SU-DHL-6 (cell line): ENCODE results near the gene DAZL.

Experiments used
- H2AFZ ChIP-seq: fragments of 200-600 bp; sonication (generic); 2 replicates; pipeline ENCODE4 v1.6.1; 2014; ENCODE audit warnings: low read depth, mild to moderate bottlenecking, moderate library complexity, mixed read lengths, antibody characterized with exemption, low read length; ENCODE audit not compliant: severe bottlenecking
- H3F3A ChIP-seq: fragments of 200-600 bp; shearing (Covaris generic); 2 replicates; pipeline ENCODE4 v1.6.0; 2016; ENCODE audit warnings: antibody characterized with exemption, mild to moderate bottlenecking; ENCODE audit not compliant: insufficient read depth
- H3K27ac ChIP-seq: fragments of 200-600 bp; sonication (generic); 2 replicates; pipeline ENCODE4 v1.5.1; 2016; ENCODE audit warnings: low read depth, mild to moderate bottlenecking, low read length, moderate library complexity, mixed read lengths
- H3K27me3 ChIP-seq: fragments of 200-600 bp; sonication (generic), shearing (Covaris generic); 2 replicates; pipeline ENCODE4 v1.6.0; 2014; ENCODE audit warnings: mild to moderate bottlenecking, low read length
- H3K36me3 ChIP-seq: fragments of 200-600 bp; sonication (generic); 2 replicates; pipeline ENCODE4 v1.6.1; 2014; ENCODE audit warnings: mild to moderate bottlenecking, low read length, mixed read lengths
- H3K4me2 ChIP-seq: fragments of 300-600, 200-600 bp; shearing (Covaris generic), sonication (generic); 2 replicates; pipeline ENCODE4 v1.6.0; 2014; ENCODE audit warnings: low read length, low read depth, mild to moderate bottlenecking; ENCODE audit not compliant: poor library complexity, severe bottlenecking
- H3K4me3 ChIP-seq: fragments of 200-600 bp; sonication (generic); 2 replicates; pipeline ENCODE4 v1.5.1; 2014; ENCODE audit warnings: antibody characterized with exemption, low read length, mild to moderate bottlenecking, mixed read lengths; ENCODE audit not compliant: insufficient read depth, poor library complexity, severe bottlenecking
- H3K79me2 ChIP-seq: fragments of 200-600 bp; sonication (generic); 2 replicates; pipeline ENCODE4 v1.6.1; 2014; ENCODE audit warnings: mild to moderate bottlenecking, low read length, moderate library complexity; ENCODE audit not compliant: insufficient read depth
- H3K9ac ChIP-seq: fragments of 200-600 bp; sonication (generic); 2 replicates; pipeline ENCODE4 v1.7.0; 2014; ENCODE audit warnings: mild to moderate bottlenecking, low read length
- H3K9me2 ChIP-seq: fragments of 200-600 bp; sonication (generic); replicated peaks from 2 replicates; pipeline ENCODE4 v1.6.1; 2014; ENCODE audit warnings: low read length; ENCODE audit not compliant: insufficient read depth
- H3K9me3 ChIP-seq: fragments of 200-600 bp; sonication (generic); 2 replicates; pipeline ENCODE4 v1.6.1; 2014; ENCODE audit warnings: low read length, mixed read lengths; ENCODE audit not compliant: insufficient read depth
- H4K20me1 ChIP-seq: fragments of 200-600 bp; sonication (generic); 2 replicates; pipeline ENCODE4 v1.6.1; 2014; ENCODE audit warnings: low read depth, mild to moderate bottlenecking, antibody characterized with exemption, low read length, moderate library complexity, mixed read lengths
- CTCF ChIP-seq: fragments of 200-600 bp; sonication (generic); IDR thresholded peaks from one replicate; pipeline ENCODE4 v1.5.1; 2017; ENCODE audit warnings: antibody characterized with exemption, mild to moderate bottlenecking, low read length, moderate library complexity; ENCODE audit not compliant: insufficient read depth, poor library complexity, severe bottlenecking
- EZH2phosphoT487 ChIP-seq: fragments of 200-600 bp; sonication (generic), shearing (Covaris generic); conservative IDR thresholded peaks from 2 replicates; pipeline ENCODE4 v1.6.1; 2018; ENCODE audit warnings: mild to moderate bottlenecking, antibody characterized with exemption, low read length, moderate library complexity, mixed read lengths

The DAZL gene

GRCh38 chr3:16559653-16560365 is 45.4 kb downstream of the DAZL start:
- Histone ChIP-seq H3K27ac (no peak overlapping the region), H3K79me2 (no peaks in the 10 kb centered on the region), H4K20me1 (no peaks in the 10 kb centered on the region), H3K9me3 (no peaks in the 10 kb centered on the region), H3K36me3 (no peaks in the 10 kb centered on the region), H3K9ac (no peak overlapping the region), H3F3A (no peaks in the 10 kb centered on the region), H3K4me2 (no peak overlapping the region), H3K27me3 (no peaks in the 10 kb centered on the region), H2AFZ (no peak overlapping the region), H3K9me2 (no peaks in the 10 kb centered on the region), H3K4me3 (no peak overlapping the region)
- no peak for TF ChIP-seq CTCF
- no peak for TF ChIP-seq EZH2phosphoT487

DNA sequence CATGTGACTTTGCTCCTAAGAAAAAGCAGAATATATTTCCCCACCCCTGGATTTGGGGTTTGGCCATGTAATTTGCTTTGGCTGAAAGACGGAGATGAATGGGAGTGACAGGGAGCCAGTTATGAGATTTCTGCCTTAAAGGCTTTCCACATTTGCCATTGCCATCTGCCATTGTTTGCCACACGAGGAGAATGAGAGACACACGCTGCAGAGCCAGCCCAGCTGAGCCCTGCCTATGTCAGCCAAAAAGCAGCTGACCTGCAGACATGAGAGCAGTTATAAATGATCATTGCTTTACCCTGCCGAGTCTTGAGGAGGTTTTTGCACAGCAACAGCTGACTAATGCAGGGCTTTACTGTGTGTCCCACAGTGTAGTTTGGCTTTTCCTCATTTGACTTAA is 51.1 kb downstream of the DAZL start:
- no peak overlapping the region for H3K27ac ChIP-seq
- no peaks in the 10 kb centered on the region for H3F3A ChIP-seq
- H3K79me2 ChIP-seq: no peaks in the 10 kb centered on the region
- no peaks in the 10 kb centered on the region for H3K36me3 ChIP-seq
- H3K4me3 ChIP-seq: no peak overlapping the region
- no peaks in the 10 kb centered on the region for H3K27me3 ChIP-seq
- H3K4me2 ChIP-seq: no peak overlapping the region
- no peak overlapping the region for H2AFZ ChIP-seq
- no peak overlapping the region for H3K9ac ChIP-seq
- no peaks in the 10 kb centered on the region for H3K9me3 ChIP-seq
- no peak for TF ChIP-seq CTCF
- no peak for TF ChIP-seq EZH2phosphoT487
- H3K9me2 ChIP-seq: no peaks in the 10 kb centered on the region
- no peaks in the 10 kb centered on the region for H4K20me1 ChIP-seq

DNA sequence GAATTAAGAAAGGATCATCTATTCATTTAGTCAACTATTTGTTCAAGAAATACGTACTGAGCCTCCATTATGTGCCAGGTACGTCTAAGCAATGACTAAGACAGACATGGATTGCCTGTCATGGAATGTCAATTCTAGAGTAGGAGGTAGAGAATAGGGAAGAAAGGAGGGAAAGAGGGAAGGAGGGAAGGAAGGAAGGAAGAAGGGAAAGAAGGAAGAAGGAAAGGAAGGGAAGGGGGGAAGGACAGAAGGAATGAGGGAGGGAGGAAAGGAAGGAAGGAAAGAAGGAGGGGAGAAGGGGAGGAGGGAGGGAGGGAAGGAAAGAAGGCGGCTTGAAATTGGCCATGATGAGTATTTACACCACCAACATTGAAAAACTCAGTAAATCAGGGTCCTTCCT is 52.5 kb downstream of the DAZL start:
- Histone ChIP-seq H4K20me1 (no peaks in the 10 kb centered on the region), H3K9me3 (no peaks in the 10 kb centered on the region), H3K4me3 (no peak overlapping the region), H2AFZ (no peak overlapping the region), H3K9me2 (no peaks in the 10 kb centered on the region), H3K9ac (no peak overlapping the region), H3K4me2 (no peak overlapping the region), H3K79me2 (no peaks in the 10 kb centered on the region), H3K27me3 (no peaks in the 10 kb centered on the region), H3K36me3 (no peaks in the 10 kb centered on the region), H3K27ac (no peak overlapping the region), H3F3A (no peaks in the 10 kb centered on the region)
- TF ChIP-seq CTCF (no peak), EZH2phosphoT487 (no peak)
